Left ventricle myocardium inferior (tissue), 1 donor: ENCODE measurements around the gene NCK2. TPM values are rescaled to one million over a fixed set of nuclear protein-coding genes. Genes with fewer than 3 reads are reported as not detected.

Experiments
- DNase-seq: peaks from one replicate; pipeline ENCODE4 v3.0.0-alpha.2; 2020
- H3K27ac ChIP-seq: fragments of 200-600 bp; replicated peaks from 2 replicates; pipeline ENCODE4 v1.8.0; 2021
- H3K27me3 ChIP-seq: fragments of 200-600 bp; 2 replicates; pipeline ENCODE4 v1.8.0; 2021; ENCODE audit warnings: low read depth
- H3K36me3 ChIP-seq: fragments of 200-600 bp; 2 replicates; pipeline ENCODE4 v1.8.0; 2021
- H3K4me1 ChIP-seq: fragments of 200-600 bp; 2 replicates; pipeline ENCODE4 v1.8.0; 2021
- H3K4me3 ChIP-seq: fragments of 200-600 bp; 2 replicates; pipeline ENCODE4 v1.8.0; 2021; ENCODE audit warnings: mild to moderate bottlenecking, moderate library complexity
- H3K9me3 ChIP-seq: fragments of 200-600 bp; replicated peaks from 2 replicates; pipeline ENCODE4 v1.8.0; 2021
- CTCF ChIP-seq: fragments of 200-600 bp; IDR thresholded peaks from 2 replicates; pipeline ENCODE4 v1.8.0; 2021; ENCODE audit warnings: antibody characterized with exemption, mild to moderate bottlenecking, borderline replicate concordance
- intact Hi-C: fragments of 100-400 bp; cut with micrococcal nuclease; formaldehyde crosslinking; loops from one replicate; pipeline ENCODE4 v1.11.0; 2022
- total RNA-seq: library from RNA; stranded (reverse); fragmentation: NEBNext Ultra II Directional; extraction: Animal tissue kit (Norgen Biotek cat#: 25700); gene quantifications from one replicate; pipeline ENCODE4 v1.2.1, GENCODE V29; 2021
- donor health status: DM: no; HTN: yes; CAD: no; lungs with severe emphysema.

Gene NCK2
- total RNA-seq, 1 donor from 2014 or later: 24.7 TPM

- H3K36me3 ChIP-seq: no peaks in the 10 kb centered on the region
- H3K4me1 ChIP-seq: no peaks in the 10 kb centered on the region
- TF ChIP-seq CTCF: no peak
- no peaks in the 10 kb centered on the region for H3K9me3 ChIP-seq
- H3K27ac ChIP-seq: no peak overlapping the region
- intact Hi-C loops: no loop called here
- no peaks in the 10 kb centered on the region for H3K27me3 ChIP-seq
- no peak overlapping the region for H3K4me3 ChIP-seq
- no peak for DNase-seq
Measured at GRCh38 chr2:105711394-105711793, 33.3 kb upstream of the NCK2 start.

GRCh38 chr2:105712166-105712915 is 32.4 kb upstream of the NCK2 start:
- no peaks in the 10 kb centered on the region for H3K4me1 ChIP-seq
- H3K4me3 ChIP-seq: no peak overlapping the region

GRCh38 chr2:105712981-105713596 is 31.6 kb upstream of the NCK2 start:
- no peak for DNase-seq
- no peaks in the 10 kb centered on the region for H3K27me3 ChIP-seq
- no peaks in the 10 kb centered on the region for H3K36me3 ChIP-seq
- no peak overlapping the region for H3K4me3 ChIP-seq
- no peak overlapping the region for H3K27ac ChIP-seq
- no peaks in the 10 kb centered on the region for H3K4me1 ChIP-seq
- intact Hi-C loops: no loop called here
- H3K9me3 ChIP-seq: no peaks in the 10 kb centered on the region
- no peak for TF ChIP-seq CTCF

More at GRCh38 chr2:105712166-105712915, 32.4 kb upstream of the NCK2 start:
- H3K27ac ChIP-seq: no peak overlapping the region
- DNase-seq: no peak
- H3K27me3 ChIP-seq: no peaks in the 10 kb centered on the region
- intact Hi-C loops: no loop called here
- no peaks in the 10 kb centered on the region for H3K9me3 ChIP-seq
- no peak for TF ChIP-seq CTCF
- no peaks in the 10 kb centered on the region for H3K36me3 ChIP-seq

GRCh38 chr2:105714141-105714540 is 30.6 kb upstream of the NCK2 start:
- intact Hi-C loops: no loop called here
- Histone ChIP-seq H3K27me3 (no peaks in the 10 kb centered on the region), H3K9me3 (no peaks in the 10 kb centered on the region), H3K27ac (no peak overlapping the region), H3K4me3 (no peak overlapping the region), H3K4me1 (no peaks in the 10 kb centered on the region), H3K36me3 (no peaks in the 10 kb centered on the region)
- DNase-seq: no peak
- no peak for TF ChIP-seq CTCF

- Histone ChIP-seq H3K9me3 (no peaks in the 10 kb centered on the region), H3K36me3 (no peaks in the 10 kb centered on the region), H3K4me3 (no peak overlapping the region), H3K27ac (no peak overlapping the region), H3K27me3 (no peaks in the 10 kb centered on the region), H3K4me1 (no peaks in the 10 kb centered on the region)
- no peak for TF ChIP-seq CTCF
- intact Hi-C loops: no loop called here
- DNase-seq: no peak
Measured at GRCh38 chr2:105718846-105719481, 25.7 kb upstream of the NCK2 start.
